Activated gamma-delta T cell treated with Interleukin-2 at 50 U/mL for 16 hours (primary cell): ENCODE results near the gene SERP2.

Experiments used
- DNase-seq: peaks from one replicate; pipeline ENCODE4 v3.0.0-alpha.2; 2020

The SERP2 gene

DNA sequence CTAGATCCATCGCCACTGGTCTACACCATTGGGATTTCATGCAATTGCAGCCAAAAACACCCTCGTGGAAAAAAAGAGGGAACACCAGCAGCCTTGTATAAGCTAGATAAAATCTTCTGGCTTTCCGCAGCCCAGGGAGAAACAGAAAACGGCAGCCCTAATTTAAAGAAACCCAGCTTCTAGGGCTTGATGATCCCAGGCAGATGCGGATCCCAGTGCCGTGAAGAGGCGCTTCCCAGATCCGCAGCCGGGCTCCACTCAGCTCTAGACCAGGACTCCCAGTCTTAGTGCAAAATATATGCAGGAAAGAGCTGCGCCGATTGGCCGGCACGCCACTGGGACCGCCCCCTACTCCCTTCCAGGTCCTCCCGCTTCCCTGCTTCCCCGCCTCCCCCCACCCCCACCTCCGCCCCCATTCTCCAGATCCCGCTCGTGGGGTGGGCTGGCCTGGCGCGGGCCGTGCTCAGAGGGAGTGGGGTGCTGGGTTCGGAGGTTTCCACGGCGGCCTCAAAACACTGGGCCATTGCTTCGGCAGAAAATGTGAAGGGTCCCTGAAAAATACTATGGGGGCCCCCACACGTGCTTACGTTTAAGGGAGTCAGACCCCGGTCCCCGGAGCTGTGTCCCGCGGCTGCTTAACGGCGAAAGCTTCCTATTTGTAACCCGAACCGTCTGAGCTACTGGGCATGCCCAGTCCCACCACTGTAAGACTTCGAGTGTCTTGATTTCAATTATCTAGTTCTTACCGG lies 63.1 kb downstream of the SERP2 start:
- peak; percentile 38 for DNase-seq

- no peak for DNase-seq
These were observed 64.0 kb downstream of the SERP2 start for GRCh38 chr13:44437356-44438233.

DNA sequence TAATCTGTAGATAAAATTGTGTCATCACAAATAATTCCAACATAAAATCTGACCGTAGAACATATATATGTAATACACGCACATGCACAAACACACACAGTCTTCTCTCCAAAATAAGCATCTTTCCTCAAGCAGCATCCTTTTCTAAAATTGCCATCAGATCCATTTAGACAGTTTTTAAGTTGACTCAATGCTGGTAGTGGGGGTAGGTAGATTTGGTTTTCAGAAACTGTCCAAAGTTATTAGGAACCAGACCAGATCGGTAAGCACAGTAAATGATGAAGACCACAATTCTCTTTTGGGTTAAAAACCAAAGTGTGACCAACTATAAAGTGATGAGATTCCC lies 64.6 kb downstream of the SERP2 start:
- no peak for DNase-seq

GRCh38 chr13:44439452-44440024 lies 65.9 kb downstream of the SERP2 start:
- DNase-seq: no peak

GRCh38 chr13:44440046-44440608 lies 66.5 kb downstream of the SERP2 start:
- no peak for DNase-seq
